AG09319 (cell line): Measurements from ENCODE around the gene AHCTF1.
"Not testable (repeated sequence)": the region's sequence is repeated elsewhere in the genome, so short reads cannot be mapped to it uniquely, and the experiment has no call there.

Experiments
- DNase-seq: peaks from one replicate; pipeline ENCODE4 v3.0.0-alpha.2; 2010; ENCODE audit warnings: low read depth; ENCODE audit errors: extremely low read depth
- CTCF ChIP-seq: IDR thresholded peaks from 2 replicates; pipeline ENCODE4 v1.5.1; 2011; ENCODE audit warnings: low read depth, mild to moderate bottlenecking, inconsistent platforms, low read length, moderate library complexity

Gene AHCTF1

GRCh38 chr1:246893191-246893939 lies 38.4 kb downstream of the AHCTF1 start:
- no peak for DNase-seq
- no peak for TF ChIP-seq CTCF

- no peak for TF ChIP-seq CTCF
- DNase-seq = no peak
These were observed 40.6 kb downstream of the AHCTF1 start for GRCh38 chr1:246891105-246891504.

- DNase-seq = no peak
- no peak for TF ChIP-seq CTCF
These were observed 43.2 kb downstream of the AHCTF1 start for GRCh38 chr1:246888522-246888921.

- not testable (repeated sequence) for DNase-seq
These were observed 46.4 kb downstream of the AHCTF1 start for GRCh38 chr1:246885389-246885788.

- no peak for DNase-seq
- TF ChIP-seq CTCF = no peak
These were observed 53.2 kb downstream of the AHCTF1 start for GRCh38 chr1:246878551-246878950.

- DNase-seq = no peak
- no peak for TF ChIP-seq CTCF
These were observed 55.3 kb downstream of the AHCTF1 start for GRCh38 chr1:246876431-246876830.

- TF ChIP-seq CTCF = no peak
- DNase-seq = peak; percentile 8
These were observed 56.4 kb downstream of the AHCTF1 start for GRCh38 chr1:246875041-246876026.
